ENCODE data around the gene PRKX. TPM values are rescaled to one million over a fixed set of nuclear protein-coding genes. Genes with fewer than 3 reads are reported as not detected.
"Not testable (repeated sequence)": the region's sequence is repeated elsewhere in the genome, so short reads cannot be mapped to it uniquely, and the experiment has no call there.

Gene PRKX
- total RNA-seq, 1 donor from 2014 or later: 57.3 TPM

DNA sequence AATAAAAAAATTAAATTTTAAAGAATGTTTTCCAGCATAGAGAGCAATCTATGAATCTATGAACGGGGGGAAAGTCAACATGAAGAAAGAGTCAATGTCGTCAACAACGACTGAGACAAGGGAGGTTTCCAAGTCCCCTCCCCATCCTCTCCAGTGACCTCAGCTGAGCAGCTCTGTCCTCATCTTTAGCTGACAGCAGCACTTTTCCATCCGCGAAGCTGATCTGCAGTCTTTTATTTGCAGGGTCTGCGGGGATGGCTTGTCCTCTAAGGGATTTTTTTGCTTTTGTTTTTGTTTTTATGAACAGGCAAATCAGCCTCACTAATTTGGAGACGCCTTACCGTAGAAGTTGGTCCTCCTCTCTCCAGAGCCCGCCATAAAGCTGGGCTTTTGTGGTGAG is 46.5 kb downstream of the PRKX start:
- TF ChIP-seq CTCF (conservative IDR thresholded peaks at IDR 0.05): no peak
- no peaks in the 10 kb centered on the region for H3K27me3 Mint-ChIP-seq (ENCODE audit: low read depth)
- no peak overlapping the region for H3K27ac Mint-ChIP-seq (ENCODE audit: unreplicated experiment)
- H3K36me3 Mint-ChIP-seq (ENCODE audit: low read depth): peaks cover 28% of the 10 kb centered on the region
- no peaks in the 10 kb centered on the region for H3K4me1 Mint-ChIP-seq
- H3K4me3 Mint-ChIP-seq: no peak overlapping the region
- DNase-seq (ENCODE audit: low read depth, low spot score): no peak
- H3K9me3 Mint-ChIP-seq: no peaks in the 10 kb centered on the region

GRCh38 chrX:3664921-3665320 is 48.5 kb downstream of the PRKX start:
- Mint-ChIP-seq H3K4me1 (no peaks in the 10 kb centered on the region), H3K36me3 (ENCODE audit: low read depth) (peaks cover 28% of the 10 kb centered on the region), H3K4me3 (no peak overlapping the region), H3K27ac (ENCODE audit: unreplicated experiment) (no peak overlapping the region), H3K9me3 (no peaks in the 10 kb centered on the region), H3K27me3 (ENCODE audit: low read depth) (no peaks in the 10 kb centered on the region)
- no peak for DNase-seq (ENCODE audit: low read depth, low spot score)
- no peak for TF ChIP-seq CTCF (conservative IDR thresholded peaks at IDR 0.05)

DNA sequence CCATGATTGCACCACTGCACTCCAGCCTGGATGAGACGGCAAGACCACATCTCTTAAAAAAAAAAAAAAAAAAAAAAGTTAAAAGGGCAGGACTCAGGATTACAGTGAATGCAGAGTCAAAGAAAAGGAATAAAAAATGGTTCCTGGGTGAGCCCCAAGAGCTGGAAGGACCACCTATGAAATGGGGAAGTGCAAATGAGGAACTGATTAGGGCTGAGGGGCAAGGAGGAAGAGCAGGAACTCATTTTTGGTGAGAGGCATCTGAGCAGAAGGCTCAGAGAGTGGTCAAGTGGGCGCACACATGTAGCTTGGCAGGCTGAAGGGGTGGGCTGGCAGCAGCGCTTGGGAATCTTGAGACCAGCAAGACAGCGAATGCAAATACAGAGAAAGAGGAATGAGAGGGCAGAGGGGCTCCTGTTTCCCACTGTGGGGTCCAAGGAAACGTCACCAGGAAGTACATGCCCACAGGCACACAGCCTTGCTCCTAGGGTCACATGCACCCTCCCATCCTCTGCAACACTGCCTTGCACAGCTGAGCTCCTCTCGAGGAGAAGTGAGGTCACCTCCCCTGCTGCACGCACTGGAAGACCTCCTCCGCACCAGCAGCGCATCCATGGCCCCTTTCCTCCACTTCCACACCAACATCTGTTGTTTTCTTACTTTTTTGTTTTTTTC is 49.7 kb downstream of the PRKX start:
- peak overlapping the region; percentile 50 for H3K27ac Mint-ChIP-seq (ENCODE audit: unreplicated experiment)
- H3K36me3 Mint-ChIP-seq (ENCODE audit: low read depth): peaks cover 16% of the 10 kb centered on the region
- DNase-seq (ENCODE audit: low read depth, low spot score); H3K9me3 Mint-ChIP-seq; H3K4me1 Mint-ChIP-seq; H3K27me3 Mint-ChIP-seq (ENCODE audit: low read depth); H3K4me3 Mint-ChIP-seq: not testable (repeated sequence)

- Mint-ChIP-seq H3K27me3 (ENCODE audit: low read depth) (no peaks in the 10 kb centered on the region), H3K4me3 (no peak overlapping the region), H3K27ac (ENCODE audit: unreplicated experiment) (no peak overlapping the region), H3K4me1 (no peaks in the 10 kb centered on the region), H3K9me3 (no peaks in the 10 kb centered on the region), H3K36me3 (ENCODE audit: low read depth) (peaks cover 5% of the 10 kb centered on the region)
- no peak for TF ChIP-seq CTCF (conservative IDR thresholded peaks at IDR 0.05)
- DNase-seq (ENCODE audit: low read depth, low spot score): no peak
These were observed 53.7 kb downstream of the PRKX start for GRCh38 chrX:3659761-3660160.

- no peaks in the 10 kb centered on the region for H3K4me1 Mint-ChIP-seq
- H3K27me3 Mint-ChIP-seq (ENCODE audit: low read depth): no peaks in the 10 kb centered on the region
- DNase-seq (ENCODE audit: low read depth, low spot score): no peak
- H3K36me3 Mint-ChIP-seq (ENCODE audit: low read depth): peaks cover 3% of the 10 kb centered on the region
- H3K27ac Mint-ChIP-seq (ENCODE audit: unreplicated experiment): no peak overlapping the region
- H3K9me3 Mint-ChIP-seq: peaks cover 2% of the 10 kb centered on the region
- H3K4me3 Mint-ChIP-seq: no peak overlapping the region
- TF ChIP-seq CTCF (conservative IDR thresholded peaks at IDR 0.05): no peak
These were observed 58.3 kb downstream of the PRKX start for GRCh38 chrX:3655181-3655580.

GRCh38 chrX:3653111-3653510 is 60.3 kb downstream of the PRKX start:
- no peak for TF ChIP-seq CTCF (conservative IDR thresholded peaks at IDR 0.05)
- no peak overlapping the region for H3K4me3 Mint-ChIP-seq

More at GRCh38 chrX:3653111-3653510, 60.3 kb downstream of the PRKX start:
- Mint-ChIP-seq H3K36me3 (ENCODE audit: low read depth) (peaks cover 5% of the 10 kb centered on the region), H3K9me3 (peaks cover 2% of the 10 kb centered on the region), H3K27ac (ENCODE audit: unreplicated experiment) (no peak overlapping the region), H3K4me1 (no peaks in the 10 kb centered on the region), H3K27me3 (ENCODE audit: low read depth) (no peaks in the 10 kb centered on the region)
- no peak for DNase-seq (ENCODE audit: low read depth, low spot score)

Data from neural crest cell (in vitro differentiated cells).